ENCODE results near the gene HPSE2. TPM values are rescaled to one million over a fixed set of nuclear protein-coding genes. Genes with fewer than 3 reads are reported as not detected.

Gene HPSE2
- total RNA-seq, 1 donor from 2014 or later = 18.3 TPM

DNA sequence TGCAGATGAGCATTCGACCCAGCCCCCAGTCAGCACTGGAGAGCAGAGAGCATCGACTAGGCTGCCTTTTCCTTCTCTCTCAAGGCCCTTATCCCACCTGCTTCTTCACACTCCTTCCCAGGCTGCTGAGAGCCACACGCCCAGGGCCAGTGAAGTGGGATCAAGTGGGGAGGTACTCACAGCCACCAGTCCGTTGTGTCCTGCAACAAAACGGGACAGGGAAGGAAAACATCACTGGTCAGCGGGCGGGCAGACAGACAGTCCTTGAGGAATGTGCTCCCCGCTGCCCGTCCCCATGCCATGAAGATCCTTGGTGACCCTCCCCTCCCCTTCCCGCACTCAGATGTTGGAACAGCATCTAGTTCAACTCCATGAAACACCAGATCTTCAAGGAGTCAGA lies 824.9 kb downstream of the HPSE2 start:
- no peak for DNase-seq

DNA sequence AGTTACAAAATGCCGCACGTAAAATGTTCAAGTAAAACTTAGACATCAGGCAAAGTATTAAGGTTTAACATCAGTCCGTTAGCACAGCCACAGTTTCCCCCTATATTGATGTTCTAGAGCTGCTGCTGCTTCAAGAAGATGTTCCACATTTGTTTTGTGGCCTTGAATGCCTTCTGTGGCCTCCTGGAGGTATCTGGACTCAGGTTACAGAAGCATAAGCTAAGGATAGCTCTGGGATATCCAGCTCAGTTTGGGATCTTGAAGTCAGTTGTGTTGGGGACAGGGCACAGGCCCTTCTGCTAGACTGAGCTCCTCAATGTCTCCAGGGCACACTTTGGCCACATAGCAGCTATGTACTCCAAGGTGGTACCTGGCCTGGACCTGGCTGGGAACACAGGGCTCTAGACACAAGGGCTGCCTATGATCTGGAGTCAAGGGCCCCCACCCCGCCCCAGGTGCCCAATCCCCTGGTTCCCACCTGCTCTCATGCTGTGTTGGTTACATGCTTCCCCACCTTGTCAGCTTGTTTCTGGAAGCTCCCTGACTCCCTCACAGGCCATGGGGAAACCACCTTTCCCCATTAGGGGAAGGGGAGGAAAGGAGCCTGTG lies 825.4 kb downstream of the HPSE2 start:
- no peak for DNase-seq

DNA sequence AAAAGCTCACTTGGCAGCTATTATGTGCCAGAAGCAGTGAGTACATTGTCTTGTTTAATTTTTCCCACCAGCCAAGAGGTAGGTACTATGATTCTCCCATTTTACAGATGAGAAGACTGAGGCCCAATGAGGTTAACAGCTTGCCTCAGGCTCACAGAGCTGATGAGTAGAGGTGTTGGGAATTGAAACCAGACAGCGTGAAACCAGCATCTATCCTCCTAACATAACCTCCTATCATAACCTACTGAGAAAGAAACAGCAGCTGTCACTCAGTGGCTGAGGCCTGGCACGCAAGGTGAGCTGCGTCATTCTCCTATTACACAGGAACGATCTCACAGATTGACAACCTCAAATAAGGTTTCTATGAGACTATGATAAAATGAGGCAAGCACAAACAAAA lies 826.9 kb downstream of the HPSE2 start:
- no peak for DNase-seq

DNA sequence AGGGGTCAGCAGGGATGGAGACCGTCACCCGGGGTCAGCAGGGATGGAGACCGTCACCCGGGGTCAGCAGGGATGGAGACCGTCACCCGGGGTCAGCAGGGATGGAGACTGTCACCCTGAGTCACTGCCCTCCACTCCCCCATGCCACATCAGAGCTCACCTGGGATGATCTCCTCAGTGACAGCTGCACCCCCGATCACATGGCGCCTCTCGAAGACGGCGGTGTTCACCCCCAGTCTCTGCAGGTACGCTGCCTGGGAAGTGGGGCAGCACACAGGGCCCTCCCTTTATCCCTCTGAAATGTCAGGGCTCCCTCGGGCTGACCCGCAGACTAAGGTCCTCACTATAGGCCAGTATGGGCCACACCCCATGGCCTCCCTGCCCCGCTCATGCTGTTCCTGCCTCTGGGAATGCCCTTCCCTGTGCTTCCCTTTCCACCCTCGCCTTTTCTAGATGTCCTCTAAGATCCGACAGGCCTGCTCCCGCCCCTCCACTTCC lies 827.9 kb downstream of the HPSE2 start:
- DNase-seq = no peak

Small RNAs within 50 kb of the gene (small RNA-seq; reads per million reads assigned to genes)
- gene MIR4685 (ENCODE audit: low replicate concordance) = not detected
- gene MIR6507 (ENCODE audit: low replicate concordance) = not detected

Other genes starting within 250 kb of the HPSE2 start
- gene CNNM1, start 93.5 kb upstream of the HPSE2 start, total RNA-seq = 0.92 TPM
- 46.3 TPM for gene GOT1, start 194.8 kb upstream of the HPSE2 start, total RNA-seq

Measured in tongue (tissue), 3 donors.